Neural cell (in vitro differentiated cells): ENCODE results near the gene ZNRF1. TPM values are rescaled to one million over a fixed set of nuclear protein-coding genes. Genes with fewer than 3 reads are reported as not detected.

ENCODE experiments used
- H2AFZ ChIP-seq: fragments of 200-600, 300-800 bp; sonication (generic), shearing (Covaris generic); 2 replicates; pipeline ENCODE4 v1.6.0; 2014; ENCODE audit warnings: low read depth, mild to moderate bottlenecking, antibody characterized with exemption, low read length, moderate library complexity
- H3F3A ChIP-seq: fragments of 200-600 bp; shearing (Covaris generic); 2 replicates; pipeline ENCODE4 v1.6.1; 2016; ENCODE audit warnings: mild to moderate bottlenecking, moderate library complexity, mixed read lengths, antibody characterized with exemption, low read length; ENCODE audit not compliant: insufficient read depth, poor library complexity, severe bottlenecking
- H3K27ac ChIP-seq: fragments of 200-600, 300-800 bp; sonication (generic), shearing (Covaris generic); 2 replicates; pipeline ENCODE4 v1.5.1; 2014; ENCODE audit warnings: mild to moderate bottlenecking, low read length, moderate library complexity
- H3K27me3 ChIP-seq: fragments of 300-800, 200-600 bp; sonication (generic), shearing (Covaris generic); 2 replicates; pipeline ENCODE4 v1.6.0; 2014; ENCODE audit warnings: mild to moderate bottlenecking, low read depth, low read length, moderate library complexity; ENCODE audit not compliant: insufficient read depth
- H3K36me3 ChIP-seq: fragments of 300-800, 200-600 bp; sonication (generic), shearing (Covaris generic); 2 replicates; pipeline ENCODE4 v1.5.1; 2014; ENCODE audit warnings: mild to moderate bottlenecking, antibody characterized with exemption, low read length, moderate library complexity; ENCODE audit not compliant: insufficient read depth
- H3K4me2 ChIP-seq: fragments of 300-800, 200-600 bp; sonication (generic), shearing (Covaris generic); 2 replicates; pipeline ENCODE4 v1.6.0; 2014; ENCODE audit warnings: mild to moderate bottlenecking, low read length
- H3K4me3 ChIP-seq: fragments of 300-800, 200-600 bp; sonication (generic), shearing (Covaris generic); 2 replicates; pipeline ENCODE4 v1.5.1; 2014; ENCODE audit warnings: mild to moderate bottlenecking, low read length, moderate library complexity
- H3K79me2 ChIP-seq: fragments of 200-600 bp; shearing (Covaris generic); replicated peaks from 2 replicates; pipeline ENCODE4 v1.6.0; 2014; ENCODE audit warnings: mild to moderate bottlenecking, low read length, moderate library complexity; ENCODE audit not compliant: insufficient read depth
- H3K9ac ChIP-seq: fragments of 300-800, 200-600 bp; sonication (generic), shearing (Covaris generic); 2 replicates; pipeline ENCODE4 v1.6.1; 2016; ENCODE audit warnings: mild to moderate bottlenecking, low read length, mixed read lengths
- H3K9me2 ChIP-seq: fragments of 200-600 bp; shearing (Covaris generic); 2 replicates; pipeline ENCODE4 v1.6.1; 2016; ENCODE audit warnings: mild to moderate bottlenecking, low read length, mixed read lengths; ENCODE audit not compliant: insufficient read depth
- H3K9me3 ChIP-seq: fragments of 200-600, 300-800 bp; sonication (generic), shearing (Covaris generic); 2 replicates; pipeline ENCODE4 v1.6.1; 2016; ENCODE audit warnings: mild to moderate bottlenecking, mixed run types, low read length, moderate library complexity, mixed read lengths
- H4K20me1 ChIP-seq: fragments of 200-600 bp; shearing (Covaris generic); 2 replicates; pipeline ENCODE4 v1.6.1; 2016; ENCODE audit warnings: mild to moderate bottlenecking, mixed run types; ENCODE audit not compliant: insufficient read depth
- EP300 ChIP-seq: fragments of 450-650 bp; conservative IDR thresholded peaks from 2 replicates; pipeline ENCODE4 v1.6.1; 2014; ENCODE audit warnings: antibody characterized with exemption, mild to moderate bottlenecking, moderate library complexity; ENCODE audit not compliant: poor library complexity, severe bottlenecking
- EZH2 ChIP-seq: fragments of 200-600, 300-800 bp; shearing (Covaris generic), sonication (generic); IDR thresholded peaks from 2 replicates; pipeline ENCODE4 v1.6.1; 2014; ENCODE audit warnings: antibody characterized with exemption, low read length, borderline replicate concordance, mild to moderate bottlenecking; ENCODE audit not compliant: insufficient read depth, poor library complexity, severe bottlenecking
- MXI1 ChIP-seq: fragments of 450-650 bp; conservative IDR thresholded peaks from 2 replicates; pipeline ENCODE4 v1.6.1; 2014; ENCODE audit warnings: antibody characterized with exemption, mild to moderate bottlenecking; ENCODE audit not compliant: poor library complexity, severe bottlenecking
- POLR2AphosphoS5 ChIP-seq: IDR thresholded peaks from 2 replicates; pipeline ENCODE4 v1.6.1; 2012
- RAD21 ChIP-seq: fragments of 450-650 bp; conservative IDR thresholded peaks from 2 replicates; pipeline ENCODE4 v1.6.1; 2014; ENCODE audit warnings: antibody characterized with exemption, mild to moderate bottlenecking, moderate library complexity
- SMC3 ChIP-seq: fragments of 450-650 bp; conservative IDR thresholded peaks from 2 replicates; pipeline ENCODE4 v1.6.1; 2014; ENCODE audit warnings: antibody characterized with exemption, mild to moderate bottlenecking, moderate library complexity; ENCODE audit not compliant: poor library complexity
- TAF1 ChIP-seq: IDR thresholded peaks from 2 replicates; pipeline ENCODE4 v1.6.1; 2012; ENCODE audit warnings: low read depth
- polyA plus RNA-seq: library from polyadenylated mRNA; depleted of rRNA; stranded (reverse); fragments of >200 nt; gene quantifications from 2 replicates; pipeline ENCODE4 v1.2.3, GENCODE V29; 2014
- TF ChIP-seq, protein P1 (sequence below): fragments of 450-650 bp; IDR thresholded peaks from 2 replicates; pipeline ENCODE4 v1.5.1; 2014; ENCODE audit warnings: antibody characterized with exemption, mild to moderate bottlenecking, moderate library complexity; ENCODE audit not compliant: poor library complexity, severe bottlenecking
- TF ChIP-seq, protein P2 (sequence below): IDR thresholded peaks from 2 replicates; pipeline ENCODE4 v1.6.1; 2012; ENCODE audit warnings: borderline replicate concordance

Gene ZNRF1
- polyA plus RNA-seq, 1 donor from 2014 or later = 31.6 TPM

DNA sequence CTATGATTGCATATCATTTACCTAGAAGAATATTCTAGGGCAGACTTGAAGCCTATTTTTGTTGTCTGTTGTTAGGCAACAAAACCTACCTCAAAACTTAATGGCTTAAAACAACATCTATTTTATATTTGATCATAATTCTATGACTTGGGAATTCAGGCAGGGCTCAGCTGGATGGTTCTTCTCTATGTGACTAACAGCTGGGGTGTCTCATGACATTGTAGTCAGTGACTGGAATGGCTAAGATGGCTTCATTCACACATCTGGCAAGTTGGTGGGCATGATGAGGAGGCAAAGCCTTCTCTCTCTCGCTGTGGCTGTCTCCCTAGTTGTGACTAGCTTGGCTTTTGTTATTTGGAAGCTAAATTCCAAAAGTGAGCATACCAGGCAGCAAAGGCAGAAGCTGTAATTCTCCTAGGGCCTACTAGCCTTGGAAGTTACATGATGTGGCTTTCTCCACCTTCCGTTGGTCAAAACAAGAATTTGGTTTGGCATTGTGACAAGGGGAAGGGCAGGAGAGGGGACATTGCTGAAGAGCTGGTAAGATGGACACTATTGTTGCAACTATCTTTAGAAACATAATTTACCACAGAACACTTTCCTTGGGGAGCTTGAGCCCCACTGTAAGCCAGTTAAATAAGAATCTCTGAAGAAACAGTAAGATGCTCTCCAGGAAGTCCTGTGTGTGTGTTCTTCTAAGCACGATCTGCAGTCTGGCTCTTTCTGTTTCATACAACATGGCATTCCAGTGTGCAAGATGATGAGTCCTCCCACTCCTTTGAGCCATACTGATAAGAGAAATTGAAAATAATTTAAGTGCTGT, 39.4 kb downstream of the ZNRF1 start:
- no peaks in the 10 kb centered on the region for H4K20me1 ChIP-seq
- no peaks in the 10 kb centered on the region for H3K36me3 ChIP-seq
- TF ChIP-seq, protein P1, sequence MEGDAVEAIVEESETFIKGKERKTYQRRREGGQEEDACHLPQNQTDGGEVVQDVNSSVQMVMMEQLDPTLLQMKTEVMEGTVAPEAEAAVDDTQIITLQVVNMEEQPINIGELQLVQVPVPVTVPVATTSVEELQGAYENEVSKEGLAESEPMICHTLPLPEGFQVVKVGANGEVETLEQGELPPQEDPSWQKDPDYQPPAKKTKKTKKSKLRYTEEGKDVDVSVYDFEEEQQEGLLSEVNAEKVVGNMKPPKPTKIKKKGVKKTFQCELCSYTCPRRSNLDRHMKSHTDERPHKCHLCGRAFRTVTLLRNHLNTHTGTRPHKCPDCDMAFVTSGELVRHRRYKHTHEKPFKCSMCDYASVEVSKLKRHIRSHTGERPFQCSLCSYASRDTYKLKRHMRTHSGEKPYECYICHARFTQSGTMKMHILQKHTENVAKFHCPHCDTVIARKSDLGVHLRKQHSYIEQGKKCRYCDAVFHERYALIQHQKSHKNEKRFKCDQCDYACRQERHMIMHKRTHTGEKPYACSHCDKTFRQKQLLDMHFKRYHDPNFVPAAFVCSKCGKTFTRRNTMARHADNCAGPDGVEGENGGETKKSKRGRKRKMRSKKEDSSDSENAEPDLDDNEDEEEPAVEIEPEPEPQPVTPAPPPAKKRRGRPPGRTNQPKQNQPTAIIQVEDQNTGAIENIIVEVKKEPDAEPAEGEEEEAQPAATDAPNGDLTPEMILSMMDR = no peak
- TF ChIP-seq, protein P2, sequence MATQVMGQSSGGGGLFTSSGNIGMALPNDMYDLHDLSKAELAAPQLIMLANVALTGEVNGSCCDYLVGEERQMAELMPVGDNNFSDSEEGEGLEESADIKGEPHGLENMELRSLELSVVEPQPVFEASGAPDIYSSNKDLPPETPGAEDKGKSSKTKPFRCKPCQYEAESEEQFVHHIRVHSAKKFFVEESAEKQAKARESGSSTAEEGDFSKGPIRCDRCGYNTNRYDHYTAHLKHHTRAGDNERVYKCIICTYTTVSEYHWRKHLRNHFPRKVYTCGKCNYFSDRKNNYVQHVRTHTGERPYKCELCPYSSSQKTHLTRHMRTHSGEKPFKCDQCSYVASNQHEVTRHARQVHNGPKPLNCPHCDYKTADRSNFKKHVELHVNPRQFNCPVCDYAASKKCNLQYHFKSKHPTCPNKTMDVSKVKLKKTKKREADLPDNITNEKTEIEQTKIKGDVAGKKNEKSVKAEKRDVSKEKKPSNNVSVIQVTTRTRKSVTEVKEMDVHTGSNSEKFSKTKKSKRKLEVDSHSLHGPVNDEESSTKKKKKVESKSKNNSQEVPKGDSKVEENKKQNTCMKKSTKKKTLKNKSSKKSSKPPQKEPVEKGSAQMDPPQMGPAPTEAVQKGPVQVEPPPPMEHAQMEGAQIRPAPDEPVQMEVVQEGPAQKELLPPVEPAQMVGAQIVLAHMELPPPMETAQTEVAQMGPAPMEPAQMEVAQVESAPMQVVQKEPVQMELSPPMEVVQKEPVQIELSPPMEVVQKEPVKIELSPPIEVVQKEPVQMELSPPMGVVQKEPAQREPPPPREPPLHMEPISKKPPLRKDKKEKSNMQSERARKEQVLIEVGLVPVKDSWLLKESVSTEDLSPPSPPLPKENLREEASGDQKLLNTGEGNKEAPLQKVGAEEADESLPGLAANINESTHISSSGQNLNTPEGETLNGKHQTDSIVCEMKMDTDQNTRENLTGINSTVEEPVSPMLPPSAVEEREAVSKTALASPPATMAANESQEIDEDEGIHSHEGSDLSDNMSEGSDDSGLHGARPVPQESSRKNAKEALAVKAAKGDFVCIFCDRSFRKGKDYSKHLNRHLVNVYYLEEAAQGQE = no peak
- TF ChIP-seq SMC3 (no peak), EP300 (no peak), TAF1 (no peak), MXI1 (no peak), EZH2 (no peak), POLR2AphosphoS5 (no peak), RAD21 (no peak)
- H2AFZ ChIP-seq = no peak overlapping the region
- no peaks in the 10 kb centered on the region for H3K27me3 ChIP-seq
- H3F3A ChIP-seq = no peaks in the 10 kb centered on the region
- H3K4me3 ChIP-seq = no peak overlapping the region
- no peak overlapping the region for H3K4me2 ChIP-seq
- no peak overlapping the region for H3K27ac ChIP-seq
- no peaks in the 10 kb centered on the region for H3K9me3 ChIP-seq
- peaks cover 84% of the 10 kb centered on the region for H3K79me2 ChIP-seq
- no peaks in the 10 kb centered on the region for H3K9me2 ChIP-seq
- no peak overlapping the region for H3K9ac ChIP-seq

DNA sequence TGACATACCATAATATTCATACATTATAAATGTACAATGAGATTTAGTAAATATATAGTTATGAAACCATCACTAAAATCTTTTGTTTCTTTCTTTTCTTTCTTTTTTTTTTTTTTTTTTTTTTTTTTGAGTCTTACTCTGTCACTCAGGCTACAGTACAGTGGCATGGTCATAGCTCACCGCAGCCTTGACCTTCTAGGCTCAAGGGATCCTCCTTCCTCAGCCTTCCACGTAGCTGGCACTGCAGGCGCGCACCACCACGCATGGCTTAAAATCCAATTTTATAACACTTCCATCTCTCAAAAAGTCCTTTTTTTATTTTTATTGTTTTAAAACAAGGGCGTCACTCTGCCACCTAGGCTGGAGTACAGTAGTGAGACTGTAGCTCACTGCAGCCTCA, 41.1 kb downstream of the ZNRF1 start:
- Histone ChIP-seq H3K36me3 (no peaks in the 10 kb centered on the region), H3K27me3 (no peaks in the 10 kb centered on the region), H3K9ac (no peak overlapping the region), H3K79me2 (peaks cover 86% of the 10 kb centered on the region), H3K4me3 (no peak overlapping the region), H3K9me2 (no peaks in the 10 kb centered on the region), H3K9me3 (no peaks in the 10 kb centered on the region), H3K27ac (no peak overlapping the region), H4K20me1 (no peaks in the 10 kb centered on the region), H3F3A (no peaks in the 10 kb centered on the region), H2AFZ (no peak overlapping the region), H3K4me2 (no peak overlapping the region)
- TF ChIP-seq SMC3 (no peak), EP300 (no peak), MXI1 (no peak), EZH2 (no peak), TAF1 (no peak), POLR2AphosphoS5 (no peak), RAD21 (no peak)
- TF ChIP-seq, protein P1 = no peak
- TF ChIP-seq, protein P2 = no peak
